ENCODE results near the gene YDJC. TPM values are rescaled to one million over a fixed set of nuclear protein-coding genes. Genes with fewer than 3 reads are reported as not detected.
A peak's percentile ranks its signal among the peaks of the same experiment; 100 is the strongest.

YDJC gene
- total and polyA plus RNA-seq, 9 of the 15 experiments (the other 6 are each of a cell fraction or from before 2014, with no cell fraction given), result 13.5 to 871 (median 164) TPM

GRCh38 chr22:21590809-21591641, 38.8 kb downstream of the YDJC start (continued):
- TF ChIP-seq BCLAF1 (IDR thresholded peaks at IDR 0.05; ENCODE audit: borderline replicate concordance in 1 of 2, control insufficient read depth in 1 of 2, low read depth in 2 of 2, low read length in 1 of 2) (no peak), HDAC8 (tag; IDR thresholded peaks at IDR 0.05) (no peak; the same call in 1 of the 2 replicates), STAT6 (CRISPR knock-in tag; IDR thresholded peaks at IDR 0.05) (peak; percentile 21), ZNF280B (CRISPR knock-in tag; IDR thresholded peaks at IDR 0.05) (no peak), ZHX1 (conservative IDR thresholded peaks at IDR 0.05; ENCODE audit: low read length) (no peak), SRSF7 (optimal IDR thresholded peaks at IDR 0.05; ENCODE audit: low read depth, low read length) (no peak), HNRNPK (IDR thresholded peaks at IDR 0.05; ENCODE audit: low read depth, low read length, poor library complexity, severe bottlenecking) (no peak), RBBP5 (IDR thresholded peaks at IDR 0.05; ENCODE audit: borderline replicate concordance, insufficient read depth, low read length, poor library complexity, severe bottlenecking) (no peak)

Measured in K562 (cell line).